ENCODE results near the gene PCSK1N. TPM values are rescaled to one million over a fixed set of nuclear protein-coding genes. Genes with fewer than 3 reads are reported as not detected.

Gene PCSK1N
- total RNA-seq = 1.1 and 1.2 TPM in 2 replicates

DNA sequence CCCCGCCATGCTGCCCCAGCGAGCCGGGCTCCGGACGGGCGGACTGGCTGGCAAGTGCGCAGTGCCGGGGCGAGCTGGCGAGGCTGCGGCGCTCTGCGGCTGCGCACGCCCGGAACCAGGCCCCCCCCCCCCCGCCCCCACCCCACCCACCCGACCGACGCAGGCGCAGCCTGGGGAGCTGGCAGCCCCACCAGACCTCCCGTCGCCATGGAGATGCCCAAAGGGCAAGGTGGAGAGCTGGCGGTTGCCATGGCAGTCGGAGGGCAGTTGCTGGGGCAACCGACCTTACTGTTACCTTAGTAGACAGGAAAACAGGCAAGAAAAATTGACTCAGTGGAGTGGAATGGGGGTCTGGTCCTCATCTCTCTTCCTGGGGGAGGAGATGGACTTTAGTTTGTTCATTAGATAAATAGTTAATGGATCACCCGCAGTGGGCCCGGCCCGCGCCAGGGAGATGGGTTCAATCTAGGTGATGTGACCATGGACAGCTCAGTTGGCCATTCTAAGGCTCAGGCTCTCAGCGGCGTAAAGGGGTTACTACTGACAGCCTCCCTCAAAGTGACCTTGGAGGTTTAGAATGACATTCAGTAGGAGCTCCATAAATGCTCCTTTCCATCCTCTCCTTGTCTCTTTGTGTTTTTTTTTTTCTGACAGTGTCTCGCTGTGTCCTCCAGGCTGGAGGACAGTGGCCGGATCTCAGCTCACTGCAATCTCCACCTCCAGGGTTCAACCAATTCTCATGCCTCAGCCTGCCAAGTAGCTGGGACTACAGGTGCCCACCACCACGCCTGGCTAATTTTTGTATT is at the start of gene PCSK1N:
Gene PCSK1N (minus strand): TSS at position 87 of the 806 bp plus-strand sequence. CDS start 78 bp downstream, at position 9.

DNA sequence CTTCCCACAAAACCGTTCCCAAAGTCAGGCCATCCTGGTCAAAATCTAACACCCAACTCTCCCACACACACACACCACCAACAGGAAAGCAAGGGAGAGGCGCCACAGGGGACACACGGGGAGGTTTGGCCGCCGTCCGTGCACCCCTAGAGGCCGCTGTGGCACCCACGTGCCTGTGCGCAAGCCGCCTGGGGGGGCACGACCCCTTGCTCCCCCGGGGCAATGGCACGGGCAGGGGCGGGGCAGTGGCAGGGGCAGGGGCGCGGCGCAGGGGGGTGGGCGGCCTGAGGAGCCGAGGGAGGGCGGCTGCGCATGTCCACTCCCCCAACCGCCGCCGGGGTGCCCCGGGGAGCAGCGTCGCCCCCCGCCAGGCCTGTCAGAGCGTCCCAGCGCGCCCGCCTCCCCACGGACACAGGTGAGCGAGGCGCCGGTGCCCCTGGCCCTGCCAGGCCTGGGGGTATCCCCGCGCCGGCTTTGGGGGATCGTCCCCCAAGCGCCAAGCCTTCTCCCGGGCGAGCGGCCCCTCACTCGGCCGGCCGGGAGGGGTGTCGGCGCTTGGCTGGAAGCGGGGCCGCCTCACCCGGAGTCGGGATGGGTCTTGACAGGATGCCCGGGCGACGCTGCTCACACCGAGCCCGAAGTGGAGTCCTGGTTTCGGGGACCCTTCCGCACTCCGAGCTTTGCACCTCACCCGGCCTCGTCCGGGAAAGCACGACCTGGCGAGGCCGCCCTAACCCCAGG is 9.1 kb downstream of the PCSK1N start, which contains the start of gene ERAS:
Gene ERAS (plus strand): TSS at position 379 of the 741 bp plus-strand sequence. CDS start 2,611 bp downstream, outside the sequence.

GRCh38 chrX:48801280-48802088 is 33.9 kb downstream of the PCSK1N start, which contains the start of gene HDAC6:
Gene HDAC6, plus strand, starts transcription at chrX:48802067. Its CDS starts 626 bp downstream, at chrX:48802693.

GRCh38 chrX:48786341-48786800 is 49.0 kb downstream of the PCSK1N start, which contains the start of gene GATA1:
Gene GATA1, plus strand, starts transcription at chrX:48786590. Its CDS starts 4,520 bp downstream, at chrX:48791110.

Other genes with a start within 250 kb of the PCSK1N start
- gene WDR13, start 238.1 kb downstream of the PCSK1N start, total RNA-seq = 75.9 and 76.6 TPM in 2 replicates
- gene WAS, start 151.8 kb downstream of the PCSK1N start, total RNA-seq = 0.30 and 0.51 TPM in 2 replicates
- gene SUV39H1, start 138.9 kb downstream of the PCSK1N start, total RNA-seq = 1.2 and 3.8 TPM in 2 replicates
- gene GLOD5, start 73.9 kb downstream of the PCSK1N start, total RNA-seq = not detected in 2 replicates
- not detected in 2 replicates for gene GATA1, start 49.0 kb downstream of the PCSK1N start, total RNA-seq
- gene HDAC6, start 33.5 kb downstream of the PCSK1N start, total RNA-seq = 32.1 and 37.5 TPM in 2 replicates
- not detected in 2 replicates for gene ERAS, start 9.1 kb downstream of the PCSK1N start, total RNA-seq
- gene TIMM17B, start 62.2 kb upstream of the PCSK1N start, total RNA-seq = 27.3 and 34.1 TPM in 2 replicates
- gene PQBP1, start 62.3 kb upstream of the PCSK1N start, total RNA-seq = 25.8 and 29.2 TPM in 2 replicates
- 14.3 and 25.7 TPM in 2 replicates for gene SLC35A2, start 76.0 kb upstream of the PCSK1N start, total RNA-seq
- gene PIM2, start 83.4 kb upstream of the PCSK1N start, total RNA-seq = 6.8 and 9.5 TPM in 2 replicates
- 38.0 and 50.4 TPM in 2 replicates for gene OTUD5, start 122.0 kb upstream of the PCSK1N start, total RNA-seq
- 0.89 and 2.6 TPM in 2 replicates for gene KCND1, start 136.2 kb upstream of the PCSK1N start, total RNA-seq
- gene GRIPAP1, start 166.7 kb upstream of the PCSK1N start, total RNA-seq = 21.1 and 28.7 TPM in 2 replicates
- gene TFE3, start 207.7 kb upstream of the PCSK1N start, total RNA-seq = 25.8 and 55.0 TPM in 2 replicates
- 0.30 and 0.65 TPM in 2 replicates for gene CCDC120, start 223.4 kb upstream of the PCSK1N start, total RNA-seq
- gene PRAF2, start 238.4 kb upstream of the PCSK1N start, total RNA-seq = 10.4 and 19.3 TPM in 2 replicates
- gene WDR45, start 244.3 kb upstream of the PCSK1N start, total RNA-seq = 20.5 and 21.2 TPM in 2 replicates

All from smooth muscle cell of the umbilical artery (primary cell).